GM12878 (cell line): ENCODE data around the gene TPSB2. TPM values are rescaled to one million over a fixed set of nuclear protein-coding genes. Genes with fewer than 3 reads are reported as not detected.

Experiments used
- ATAC-seq: fragments of 200-7000 bp; cut with Tn5 transposase; 3 replicates; pipeline ENCODE4 v1.9.1; 2020; ENCODE audit warnings: mild to moderate bottlenecking, moderate library complexity
- BruUV-seq: library from RNA; stranded (reverse); fragments of 400-500 nt; replicated peaks from 2 replicates; lab custom pipeline; 2021; lab: Mats Ljungman, UMichigan
- CTCF ChIA-PET: fragments of 300-600 bp; sonication (Branson Sonifier 250); formaldehyde crosslinking; extraction: SDS; loops from one replicate; lab custom pipeline; 2021; ENCODE audit warnings: inconsistent platforms; lab: Yijun Ruan, JAX
- POLR2A ChIA-PET: fragments of 350-600 bp; formaldehyde crosslinking; extraction: SDS; loops from one replicate; lab custom pipeline; 2021; ENCODE audit warnings: inconsistent platforms; lab: Charles Lee
- RAD21 ChIA-PET: fragments of 300-600 bp; sonication (Branson Sonifier 250); formaldehyde crosslinking; loops from one replicate; lab custom pipeline; 2023; ENCODE audit warnings: antibody characterized with exemption; ENCODE audit not compliant: unreplicated experiment; lab: Charles Lee
- SMC1A ChIA-PET: fragments of 300-600 bp; sonication (Branson Sonifier 250); formaldehyde crosslinking; loops from one replicate; lab custom pipeline; 2023; ENCODE audit not compliant: unreplicated experiment, uncharacterized antibody; lab: Charles Lee
- DNase-seq: peaks from one replicate; pipeline ENCODE4 v3.0.0-alpha.2; 2011; ENCODE audit warnings: low read depth, low spot score
- FAIRE-seq: peaks from 3 replicates; lab custom pipeline; 2011; peaks lifted over from hg19 to GRCh38; lab: Jason Lieb, UNC
- H2AFZ ChIP-seq: 2 replicates; pipeline ENCODE4 v1.6.0; 2011; ENCODE audit warnings: low read depth, low read length, control low read depth; ENCODE audit not compliant: control insufficient read depth
- H3K27ac ChIP-seq: 2 replicates; pipeline ENCODE4 v1.5.1; 2011; ENCODE audit warnings: control low read depth; ENCODE audit not compliant: control insufficient read depth, insufficient read depth
- H3K27me3 ChIP-seq, 2 experiments: replicated peaks in 1 of 2; 2 replicates each; pipeline versions ENCODE4 v1.6.0 to v1.6.1; 2011; ENCODE audit warnings: low read length in 1 of 2; ENCODE audit not compliant: control insufficient read depth in 2 of 2, insufficient read depth in 2 of 2
- H3K36me3 ChIP-seq, 2 experiments: 2 replicates each; pipeline ENCODE4 v1.5.1; 2011; ENCODE audit warnings: low read length in 1 of 2; ENCODE audit not compliant: control insufficient read depth in 2 of 2, insufficient read depth in 2 of 2
- H3K4me1 ChIP-seq: 2 replicates; pipeline ENCODE4 v1.6.1; 2011; ENCODE audit warnings: mild to moderate bottlenecking, low read length, moderate library complexity, mixed read lengths; ENCODE audit not compliant: control insufficient read depth, insufficient read depth
- H3K4me2 ChIP-seq: 2 replicates; pipeline ENCODE4 v1.6.0; 2011; ENCODE audit warnings: control low read depth; ENCODE audit not compliant: control insufficient read depth, insufficient read depth
- H3K4me3 ChIP-seq: fragments of 200-600 bp; sonication (generic); 2 replicates; pipeline ENCODE4 v1.5.1; 2016
- H3K79me2 ChIP-seq: 2 replicates; pipeline ENCODE4 v1.6.0; 2011; ENCODE audit warnings: low read length; ENCODE audit not compliant: control insufficient read depth, insufficient read depth
- H3K9ac ChIP-seq: 2 replicates; pipeline ENCODE4 v1.8.0; 2011; ENCODE audit warnings: low read length, control low read depth, mixed read lengths; ENCODE audit not compliant: control insufficient read depth, insufficient read depth
- H3K9me3 ChIP-seq: replicated peaks from 3 replicates; pipeline ENCODE4 v1.5.1; 2011; ENCODE audit warnings: mild to moderate bottlenecking, low read length; ENCODE audit not compliant: control insufficient read depth, insufficient read depth
- H4K20me1 ChIP-seq: 2 replicates; pipeline ENCODE4 v1.6.0; 2011; ENCODE audit not compliant: control insufficient read depth, insufficient read depth
- BMI1 ChIP-seq: fragments of 450-650 bp; IDR thresholded peaks from 2 replicates; pipeline ENCODE4 v1.6.1; 2016; ENCODE audit warnings: mild to moderate bottlenecking, moderate library complexity, borderline replicate concordance
- ESRRA ChIP-seq: IDR thresholded peaks from 2 replicates; pipeline ENCODE4 v1.6.1; 2012; ENCODE audit warnings: mild to moderate bottlenecking, low read length, improper control_type of control experiment
- WGBS: methylation state at CpG from one replicate; pipeline ENCODE4 v1.1.6; 2016; ENCODE audit warnings: low lambda C conversion rate; ENCODE audit not compliant: insufficient replicate concordance, insufficient coverage; ENCODE audit errors: missing lambda C conversion rate; 5-methylcytosine and 5-hydroxymethylcytosine counted together
- in situ Hi-C: fragments of 300-500 bp; cut with MboI; formaldehyde crosslinking; loops from 9 replicates; pipeline ENCODE4 v1.14.3; 2018; ENCODE audit warnings: mixed read lengths
- intact Hi-C: fragments of 100-400 bp; cut with micrococcal nuclease; formaldehyde crosslinking; loops from one replicate; pipeline ENCODE4 v1.14.2; 2022; ENCODE audit not compliant: unreplicated experiment
- polyA plus RNA-seq, 11 experiments: library from polyadenylated mRNA; depleted of rRNA in 4 of 11; unstranded in 6 of 11; stranded (reverse) in 5 of 11; fragments of >200 nt; fragmentation: Nextera tagmentation in 4 of 11; fragmentation: Illumina TruSeq in 1 of 11; extraction: Ambion mirVana in 4 of 11; extraction: Trizol in 1 of 11; gene quantifications; 1 replicate in 1 of 11; 2 replicates in 10 of 11; pipeline versions ENCODE4 v1.2.1 to v1.2.3, GENCODE V29; 2011 to 2016; ENCODE audit warnings: inconsistent platforms in 2 of 11, missing spikeins in 2 of 11, low read depth in 1 of 11
- total RNA-seq, 4 experiments: library from RNA; depleted of rRNA in 3 of 4; stranded (reverse); fragments of >200 nt in 3 of 4; fragmentation: Illumina TruSeq in 1 of 4; extraction: Trizol in 1 of 4; gene quantifications; 2 replicates each; pipeline versions ENCODE4 v1.2.1 to v1.2.3, GENCODE V29; 2013 to 2021

TPSB2 gene
- total and polyA plus RNA-seq, 10 of the 15 experiments (the other 5 are each of a cell fraction or from before 2014, with no cell fraction given): not detected

DNA sequence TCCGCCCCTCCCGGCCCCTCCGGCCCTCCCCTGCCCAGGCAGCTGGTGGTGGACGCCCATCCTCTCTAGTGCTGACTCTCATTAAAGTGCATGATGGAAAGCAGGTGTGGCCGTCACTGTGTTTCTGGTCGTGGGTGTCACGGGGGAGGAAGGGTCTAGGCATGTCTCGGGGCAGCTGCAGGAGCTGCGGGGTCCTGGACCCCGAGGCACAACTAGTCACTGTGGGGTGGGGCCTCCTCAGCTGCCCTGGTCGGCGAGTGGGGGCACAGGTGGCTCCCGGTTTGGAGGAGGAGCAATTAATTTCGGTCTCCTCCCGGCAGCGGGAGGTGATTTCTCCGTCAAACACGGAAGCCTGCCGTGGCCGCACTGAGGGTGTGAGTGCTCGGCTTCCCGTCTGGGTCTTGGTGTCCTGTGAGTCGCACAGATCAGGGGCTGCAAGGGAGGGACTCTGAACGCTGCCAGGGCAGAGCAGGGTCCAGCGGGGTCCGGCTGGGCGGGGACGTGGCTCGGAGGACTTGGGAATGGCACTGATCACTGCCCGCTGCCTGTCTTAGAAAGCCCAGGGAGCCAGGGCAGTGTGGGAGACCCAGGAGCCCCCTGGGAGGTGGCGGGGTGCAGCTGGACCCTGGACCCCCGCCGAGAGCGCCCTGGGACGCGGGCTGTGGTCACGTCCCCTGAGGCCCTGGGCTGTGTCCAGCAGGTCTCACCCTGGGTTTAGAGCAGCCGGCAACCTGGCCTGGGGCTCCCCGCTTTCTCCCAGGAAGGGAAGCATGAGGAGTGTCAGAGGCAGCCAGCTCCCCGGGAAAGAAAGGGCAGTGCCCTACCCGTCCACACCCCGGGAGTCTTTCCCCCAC, 29.1 kb upstream of the TPSB2 start:
- Histone ChIP-seq H3K9ac (no peak overlapping the region), H3K9me3 (no peaks in the 10 kb centered on the region), H3K27ac (no peak overlapping the region), H3K36me3 (no peaks in the 10 kb centered on the region), H2AFZ (no peak overlapping the region), H3K79me2 (no peaks in the 10 kb centered on the region), H3K4me2 (no peak overlapping the region), H3K4me3 (no peak overlapping the region), H3K4me1 (no peaks in the 10 kb centered on the region), H3K27me3 (no peaks in the 10 kb centered on the region; a peak in 1 of 4 replicates), H4K20me1 (no peaks in the 10 kb centered on the region)
- TF ChIP-seq BMI1: no peak
- in situ Hi-C loops (no loop called here), intact Hi-C loops (no loop called here)
- FAIRE-seq: no peak
- ChIA-PET POLR2A (no interaction called here), CTCF (no interaction called here), SMC1A (no interaction called here), RAD21 (no interaction called here)
- no peak for DNase-seq
- no TSS peak for BruUV-seq
- WGBS: 11% methylated on average over 35 of the region's 42 CpGs
- ATAC-seq: no peak

DNA sequence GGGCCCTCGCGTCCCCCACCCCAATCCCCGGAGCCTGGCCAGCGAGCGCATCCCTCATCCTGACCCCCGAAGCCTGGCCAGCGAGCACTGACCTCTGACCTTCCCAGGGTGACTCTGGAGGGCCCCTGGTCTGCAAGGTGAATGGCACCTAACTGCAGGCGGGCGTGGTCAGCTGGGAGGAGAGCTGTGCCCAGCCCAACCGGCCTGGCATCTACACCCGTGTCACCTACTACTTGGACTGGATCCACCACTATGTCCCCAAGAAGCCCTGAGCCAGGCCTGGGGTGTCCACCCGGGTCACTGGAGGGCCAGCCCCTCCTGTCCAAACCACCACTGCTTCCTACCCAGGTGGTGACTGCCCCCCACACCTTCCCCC, 28.2 kb upstream of the TPSB2 start:
- intact Hi-C loops (no loop called here), in situ Hi-C loops (no loop called here)
- BruUV-seq: no TSS peak
- no peaks in the 10 kb centered on the region for H4K20me1 ChIP-seq
- ChIA-PET SMC1A (no interaction called here), CTCF (no interaction called here), RAD21 (no interaction called here), POLR2A (no interaction called here)
- H3K27ac ChIP-seq: no peak overlapping the region
- H3K79me2 ChIP-seq: no peaks in the 10 kb centered on the region
- ATAC-seq (no peak; the same call in 2 of the 3 replicates), FAIRE-seq (no peak), DNase-seq (no peak)
- no peaks in the 10 kb centered on the region for H3K36me3 ChIP-seq
- H3K4me1 ChIP-seq: no peaks in the 10 kb centered on the region
- H2AFZ ChIP-seq: no peak overlapping the region
- no peaks in the 10 kb centered on the region; a peak in 1 of 4 replicates for H3K27me3 ChIP-seq
- no peak overlapping the region for H3K4me2 ChIP-seq
- no peak for TF ChIP-seq ESRRA
- no peaks in the 10 kb centered on the region for H3K9me3 ChIP-seq
- no peak overlapping the region for H3K4me3 ChIP-seq
- no peak overlapping the region for H3K9ac ChIP-seq
- WGBS: 50% methylated on average over 12 of the region's 12 CpGs
